ENCODE measurements around the gene MPHOSPH9. TPM values are rescaled to one million over a fixed set of nuclear protein-coding genes. Genes with fewer than 3 reads are reported as not detected.

MPHOSPH9 gene
- total RNA-seq, 1 donor from 2014 or later: 40.9 TPM

DNA sequence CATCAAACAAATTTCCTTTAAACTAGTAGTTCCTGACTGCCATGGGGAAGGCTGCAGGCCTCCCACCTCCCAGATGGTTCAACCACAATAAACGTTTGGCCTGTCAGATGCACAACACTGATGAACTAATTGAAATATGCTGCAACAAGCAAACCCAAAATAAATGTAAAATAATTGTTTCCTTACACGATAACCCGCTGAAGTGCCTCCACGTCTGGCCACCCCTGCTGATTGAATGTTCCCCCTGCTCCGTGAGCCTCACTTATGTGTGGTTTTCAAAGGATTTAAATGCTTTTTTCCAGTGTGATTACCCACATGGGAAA is 90.5 kb downstream of the MPHOSPH9 start:
- Mint-ChIP-seq H3K9me3 (no peaks in the 10 kb centered on the region), H3K36me3 (no peaks in the 10 kb centered on the region), H3K27me3 (ENCODE audit: low read depth) (peaks cover 1% of the 10 kb centered on the region), H3K27ac (peak overlapping the region; percentile 27), H3K4me3 (no peak overlapping the region), H3K4me1 (peaks cover 34% of the 10 kb centered on the region)
- DNase-seq (ENCODE audit: low spot score in 2 of 2, unreplicated experiment in 2 of 2): no peak
- no peak for TF ChIP-seq CTCF (IDR thresholded peaks at IDR 0.05; ENCODE audit: unreplicated experiment)

- Mint-ChIP-seq H3K27me3 (ENCODE audit: low read depth) (no peaks in the 10 kb centered on the region), H3K4me3 (no peak overlapping the region), H3K27ac (peak overlapping the region; percentile 84), H3K36me3 (no peaks in the 10 kb centered on the region), H3K4me1 (peaks cover 34% of the 10 kb centered on the region), H3K9me3 (no peaks in the 10 kb centered on the region)
- DNase-seq (ENCODE audit: low spot score in 2 of 2, unreplicated experiment in 2 of 2): no peak
- TF ChIP-seq CTCF (IDR thresholded peaks at IDR 0.05; ENCODE audit: unreplicated experiment): no peak
These were observed 91.1 kb downstream of the MPHOSPH9 start for GRCh38 chr12:123141615-123142517.

- Mint-ChIP-seq H3K27ac (peak overlapping the region; percentile 43), H3K9me3 (peaks cover 3% of the 10 kb centered on the region), H3K36me3 (peaks cover 2% of the 10 kb centered on the region), H3K4me3 (no peak overlapping the region), H3K27me3 (ENCODE audit: low read depth) (no peaks in the 10 kb centered on the region), H3K4me1 (peaks cover 34% of the 10 kb centered on the region)
- DNase-seq (ENCODE audit: low spot score in 2 of 2, unreplicated experiment in 2 of 2): no peak
- TF ChIP-seq CTCF (IDR thresholded peaks at IDR 0.05; ENCODE audit: unreplicated experiment): no peak
These were observed 92.0 kb downstream of the MPHOSPH9 start for GRCh38 chr12:123140676-123141614.

DNA sequence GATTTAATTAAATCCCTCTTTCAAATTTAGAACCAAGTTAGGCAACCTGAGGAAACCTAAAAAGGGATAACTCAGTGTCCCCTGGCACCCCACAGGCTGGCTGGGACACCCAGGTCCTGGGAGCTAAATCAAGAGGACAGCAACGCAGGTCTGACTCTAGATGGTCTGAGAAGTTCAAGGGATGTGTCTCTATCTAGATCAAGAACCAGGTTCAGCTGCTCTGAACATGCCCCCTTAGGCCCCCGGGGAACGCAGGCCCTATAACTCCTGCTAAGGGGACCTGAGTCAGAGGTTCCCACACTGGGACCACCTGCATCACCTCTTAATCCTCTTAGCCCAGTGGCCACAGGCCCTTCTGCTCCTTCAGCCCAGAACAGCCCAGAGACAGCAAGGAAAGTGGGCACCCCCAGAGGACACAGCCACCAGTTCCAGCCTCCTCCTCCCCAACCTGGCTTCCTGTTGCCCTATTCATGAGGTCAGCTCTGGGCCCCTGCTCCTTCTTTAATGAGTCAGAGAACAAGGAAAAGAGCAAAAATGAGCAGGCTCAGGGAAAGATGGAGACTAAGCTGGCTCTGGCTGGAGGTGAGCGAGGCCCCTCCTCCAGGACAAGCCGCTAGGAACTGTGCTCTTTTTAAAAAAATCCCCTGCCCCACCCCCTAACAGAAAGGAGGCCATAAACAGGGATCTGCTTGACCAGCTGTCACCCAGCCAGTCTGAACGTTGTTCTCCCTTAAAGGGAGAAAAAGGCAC is 92.8 kb downstream of the MPHOSPH9 start:
- DNase-seq (ENCODE audit: low spot score in 2 of 2, unreplicated experiment in 2 of 2): no peak
- Mint-ChIP-seq H3K9me3 (peaks cover 3% of the 10 kb centered on the region), H3K4me3 (no peak overlapping the region), H3K27ac (peak overlapping the region; percentile 43), H3K27me3 (ENCODE audit: low read depth) (no peaks in the 10 kb centered on the region), H3K4me1 (peaks cover 34% of the 10 kb centered on the region), H3K36me3 (peaks cover 5% of the 10 kb centered on the region)
- TF ChIP-seq CTCF (IDR thresholded peaks at IDR 0.05; ENCODE audit: unreplicated experiment): no peak

DNA sequence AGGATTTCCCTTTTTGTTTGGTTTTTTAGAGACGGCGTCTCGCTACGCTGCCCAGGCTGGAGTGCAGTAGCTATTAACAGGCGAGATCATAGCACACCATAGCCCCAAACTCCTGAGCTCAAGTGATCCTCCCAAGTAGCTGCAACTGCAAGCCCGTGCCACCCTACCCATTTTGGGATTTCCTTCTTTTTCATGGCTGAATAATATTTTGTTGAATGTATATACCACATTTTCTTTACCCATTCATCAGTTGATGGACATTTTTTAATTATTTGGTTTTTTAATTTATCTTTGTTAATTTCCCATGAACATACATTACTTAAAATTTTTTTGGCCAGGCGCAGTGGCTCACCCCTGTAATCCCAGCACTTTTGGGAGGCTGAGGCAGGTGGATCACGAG is 97.3 kb downstream of the MPHOSPH9 start:
- Mint-ChIP-seq H3K27ac (no peak overlapping the region), H3K4me3 (no peak overlapping the region), H3K9me3 (peaks cover 3% of the 10 kb centered on the region), H3K4me1 (peaks cover 12% of the 10 kb centered on the region), H3K27me3 (ENCODE audit: low read depth) (no peaks in the 10 kb centered on the region), H3K36me3 (peaks cover 5% of the 10 kb centered on the region)
- no peak for TF ChIP-seq CTCF (IDR thresholded peaks at IDR 0.05; ENCODE audit: unreplicated experiment)
- DNase-seq (ENCODE audit: low spot score in 2 of 2, unreplicated experiment in 2 of 2): no peak

Data from mesothelial cell of epicardium (in vitro differentiated cells).